Immature natural killer cell (primary cell): ENCODE results near the gene FHAD1. TPM values are rescaled to one million over a fixed set of nuclear protein-coding genes. Genes with fewer than 3 reads are reported as not detected.
"Not testable (repeated sequence)": the region's sequence is repeated elsewhere in the genome, so short reads cannot be mapped to it uniquely, and the experiment has no call there.

ENCODE experiments used
- DNase-seq, 3 donors: peaks; one replicate each; pipeline ENCODE4 v3.0.0; 2022; ENCODE audit warnings: mixed read lengths in 1 of 3
- H3K27ac Mint-ChIP-seq, 6 donors: one replicate each; pipeline ENCODE4 v1.8.0; 2020; ENCODE audit warnings: mixed read lengths in 6 of 6, mild to moderate bottlenecking in 5 of 6, inconsistent platforms in 4 of 6, moderate library complexity in 3 of 6
- H3K27me3 Mint-ChIP-seq, 3 donors: one replicate each; pipeline ENCODE4 v1.8.0; 2020 to 2021; ENCODE audit warnings: low read depth in 3 of 3, mild to moderate bottlenecking in 3 of 3, mixed read lengths in 3 of 3, moderate library complexity in 3 of 3, inconsistent platforms in 1 of 3
- H3K36me3 Mint-ChIP-seq, 3 donors: one replicate each; pipeline ENCODE4 v1.8.0; 2020; ENCODE audit warnings: mixed read lengths in 3 of 3, inconsistent platforms in 2 of 3, mild to moderate bottlenecking in 2 of 3
- H3K4me1 Mint-ChIP-seq, 2 donors: one replicate each; pipeline ENCODE4 v1.8.0; 2020; ENCODE audit warnings: inconsistent platforms in 2 of 2, mild to moderate bottlenecking in 2 of 2, mixed read lengths in 2 of 2, moderate library complexity in 1 of 2
- H3K4me3 Mint-ChIP-seq, 5 donors: one replicate each; pipeline ENCODE4 v1.8.0; 2020; ENCODE audit warnings: mild to moderate bottlenecking in 5 of 5, mixed read lengths in 5 of 5, inconsistent platforms in 3 of 5, moderate library complexity in 3 of 5
- H3K9me3 Mint-ChIP-seq, 6 donors: one replicate each; pipeline ENCODE4 v1.8.0; 2020; ENCODE audit warnings: mild to moderate bottlenecking in 6 of 6, mixed read lengths in 6 of 6, inconsistent platforms in 4 of 6, moderate library complexity in 3 of 6
- polyA plus RNA-seq, 3 donors: library from polyadenylated mRNA; unstranded; fragments of 300-500 nt; fragmentation: Illumina TruSeq; gene quantifications; one replicate each; pipeline ENCODE4 v1.2.3, GENCODE V29; 2021

FHAD1 gene
- polyA plus RNA-seq, 3 donors from 2014 or later = 0.28 TPM; not detected in 2

DNA sequence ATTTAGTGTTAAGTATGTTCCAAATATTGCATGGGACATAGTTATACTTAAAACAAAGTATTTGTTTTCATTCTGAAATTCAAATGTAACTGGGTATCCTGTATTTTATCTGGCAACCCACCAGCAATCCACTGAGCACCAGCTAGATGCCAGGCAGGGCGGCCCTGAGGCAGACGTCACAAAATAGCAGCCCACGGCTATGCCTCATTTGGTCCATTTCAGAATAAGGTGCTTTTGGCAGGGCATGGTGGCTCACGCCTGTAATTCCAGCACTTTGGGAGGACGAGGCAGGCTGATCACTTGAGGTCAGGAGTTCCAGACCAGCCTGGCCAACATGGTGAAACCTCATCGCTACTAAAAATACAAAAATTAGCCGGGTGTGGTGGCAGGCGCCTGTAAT is 142.8 kb downstream of the FHAD1 start:
- not testable (repeated sequence) for H3K4me3 Mint-ChIP-seq, H3K36me3 Mint-ChIP-seq, DNase-seq, H3K27ac Mint-ChIP-seq, H3K27me3 Mint-ChIP-seq, H3K9me3 Mint-ChIP-seq
- H3K4me1 Mint-ChIP-seq = peaks cover 31 to 32% of the 10 kb centered on the region in 2 donors

DNA sequence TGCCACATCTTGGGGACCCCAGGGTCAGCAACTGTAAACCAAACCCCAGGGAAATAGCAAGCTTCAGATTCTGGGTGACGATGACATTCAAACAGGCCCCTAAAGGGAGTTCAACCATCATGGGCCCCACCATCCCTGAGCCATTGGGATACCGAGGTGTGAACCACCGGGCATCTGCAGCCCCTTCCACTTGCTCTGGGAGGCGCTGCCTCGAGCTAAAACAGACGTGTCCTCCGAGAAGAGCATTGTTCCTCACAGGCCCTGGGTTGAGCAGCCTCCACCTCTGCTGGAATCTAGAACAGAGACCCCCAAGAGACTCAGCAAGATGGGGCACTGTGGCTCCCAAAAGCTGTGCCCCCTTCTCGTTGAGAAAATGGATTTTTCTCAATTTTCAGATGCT is 143.6 kb downstream of the FHAD1 start:
- Mint-ChIP-seq H3K9me3 (peaks cover 0 to 4% (median 0%) of the 10 kb centered on the region in 6 donors), H3K36me3 (no peaks in the 10 kb centered on the region), H3K27me3 (peaks cover 0 to 2% (median 0%) of the 10 kb centered on the region in 3 donors), H3K27ac (peak overlapping the region in 1 of 6 donors; percentile 28), H3K4me3 (no peak overlapping the region), H3K4me1 (peaks cover 23 to 24% of the 10 kb centered on the region in 2 donors)
- no peak for DNase-seq

DNA sequence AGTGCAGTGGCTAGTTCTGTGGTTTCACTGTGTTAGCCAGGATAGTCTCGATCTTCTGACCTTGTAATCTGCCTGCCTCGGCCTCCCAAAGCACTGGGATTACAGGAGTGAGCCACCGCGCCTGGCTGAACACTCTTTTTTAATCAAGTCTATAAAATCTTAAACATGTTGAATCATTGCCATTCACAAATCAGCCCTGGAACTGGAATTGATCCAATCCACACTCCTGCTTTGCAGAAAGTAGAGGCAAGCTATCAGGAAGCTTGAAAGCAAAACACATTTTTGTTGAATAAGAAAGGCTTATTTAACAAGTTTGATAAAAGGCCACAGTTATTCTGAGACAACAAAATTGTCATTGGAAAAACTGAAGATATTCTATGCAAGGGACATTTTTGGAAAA is 144.3 kb downstream of the FHAD1 start:
- DNase-seq = no peak
- Mint-ChIP-seq H3K27ac (no peak overlapping the region), H3K27me3 (peaks cover 0 to 2% (median 0%) of the 10 kb centered on the region in 3 donors), H3K9me3 (peaks cover 0 to 4% (median 0%) of the 10 kb centered on the region in 6 donors), H3K36me3 (no peaks in the 10 kb centered on the region), H3K4me1 (peaks cover 16 to 17% of the 10 kb centered on the region in 2 donors), H3K4me3 (no peak overlapping the region)

DNA sequence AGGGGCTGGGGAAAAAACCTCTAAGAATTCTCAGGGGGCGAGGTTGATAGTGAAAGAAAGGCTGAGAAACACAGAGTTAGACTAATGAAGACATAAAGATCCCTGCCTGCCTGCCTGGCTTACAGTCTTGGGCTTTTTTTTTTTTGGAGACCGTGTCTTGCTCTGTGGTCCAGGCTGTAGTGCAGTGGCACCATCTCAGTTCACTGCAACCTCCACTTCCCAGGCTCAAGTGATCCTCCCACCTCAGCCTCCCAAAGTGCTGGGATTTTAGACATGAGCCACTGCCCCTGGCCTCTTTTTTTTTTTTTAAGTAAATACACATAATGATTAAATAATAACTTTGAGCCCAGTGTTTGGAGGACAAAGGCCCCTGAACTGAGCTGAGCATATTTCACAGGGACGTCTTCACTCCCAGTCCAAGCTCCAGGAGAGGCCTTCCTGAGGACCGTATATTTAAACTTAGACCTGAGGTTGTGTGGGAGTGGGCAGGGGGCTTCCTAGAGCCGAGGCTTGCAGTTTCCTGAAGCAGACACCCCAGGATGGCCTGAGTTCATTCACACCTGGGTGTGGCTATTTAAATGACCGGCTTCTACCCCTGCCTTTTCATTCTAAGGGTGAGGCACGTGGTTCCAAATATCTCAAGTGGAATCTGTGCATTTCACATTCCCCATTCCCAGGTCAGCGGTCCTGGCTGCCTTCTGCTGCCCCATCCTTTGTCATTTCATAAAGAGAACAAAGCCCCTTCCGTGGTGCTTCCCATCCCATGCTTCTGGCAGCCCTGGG is 146.6 kb downstream of the FHAD1 start:
- H3K36me3 Mint-ChIP-seq = peaks cover 0 to 3% (median 0%) of the 10 kb centered on the region in 3 donors
- peaks cover 0 to 2% (median 2%) of the 10 kb centered on the region in 3 donors for H3K27me3 Mint-ChIP-seq
- DNase-seq = no peak
- H3K4me3 Mint-ChIP-seq = no peak overlapping the region
- H3K9me3 Mint-ChIP-seq = no peaks in the 10 kb centered on the region
- no peak overlapping the region for H3K27ac Mint-ChIP-seq
- H3K4me1 Mint-ChIP-seq = peaks cover 5 to 10% of the 10 kb centered on the region in 2 donors

DNA sequence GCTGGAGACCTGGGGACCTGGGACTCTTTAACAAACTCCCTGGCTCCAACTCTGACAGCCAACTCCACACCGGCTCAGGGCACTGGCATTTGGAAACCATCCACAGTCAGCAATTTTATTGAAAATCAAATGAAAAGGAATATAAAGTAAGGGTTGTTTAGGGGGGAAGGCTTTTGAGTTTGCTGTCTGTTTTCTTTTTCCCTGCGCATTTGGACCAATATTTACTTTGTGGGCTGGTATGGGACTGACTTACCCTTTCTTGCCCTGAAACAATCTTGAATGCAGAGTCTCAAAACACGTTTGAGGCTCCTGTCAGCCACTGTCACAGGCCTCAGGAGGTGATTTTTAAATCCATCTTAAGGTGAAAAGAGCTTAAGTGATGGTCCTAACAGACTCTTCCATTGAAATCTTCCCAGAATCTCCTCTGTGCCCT is 147.3 kb downstream of the FHAD1 start:
- H3K27ac Mint-ChIP-seq = peak overlapping the region in 1 of 6 donors; percentile 60
- H3K4me1 Mint-ChIP-seq = peaks cover 7 to 12% of the 10 kb centered on the region in 2 donors
- no peak for DNase-seq
- no peaks in the 10 kb centered on the region for H3K9me3 Mint-ChIP-seq
- peaks cover 0 to 2% (median 2%) of the 10 kb centered on the region in 3 donors for H3K27me3 Mint-ChIP-seq
- no peak overlapping the region for H3K4me3 Mint-ChIP-seq
- peaks cover 0 to 3% (median 0%) of the 10 kb centered on the region in 3 donors for H3K36me3 Mint-ChIP-seq

DNA sequence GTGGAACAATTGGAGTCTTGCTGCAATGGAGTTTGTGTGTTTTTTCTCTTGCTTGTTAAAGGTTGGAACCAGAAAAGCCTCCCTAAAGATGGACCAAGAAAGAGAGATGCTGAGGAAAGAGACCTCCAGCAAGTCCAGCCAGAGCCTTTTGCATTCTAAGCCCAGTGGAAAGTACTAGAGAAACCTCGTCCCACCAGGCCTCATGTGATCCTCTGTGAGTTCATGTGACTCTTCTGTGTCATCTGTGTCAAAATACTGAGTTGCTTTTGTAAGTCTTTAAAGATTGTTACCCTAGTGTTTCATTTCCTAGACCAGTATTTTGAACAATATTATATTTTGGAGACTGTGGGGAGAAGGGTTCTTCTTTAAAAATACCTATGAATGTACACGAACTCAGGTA is 150.2 kb downstream of the FHAD1 start:
- H3K4me1 Mint-ChIP-seq = peaks cover 36 to 41% of the 10 kb centered on the region in 2 donors
- H3K4me3 Mint-ChIP-seq = no peak overlapping the region
- DNase-seq = no peak
- peaks cover 0 to 3% (median 0%) of the 10 kb centered on the region in 3 donors for H3K36me3 Mint-ChIP-seq
- peak overlapping the region in 2 of 6 donors; percentile 13 to 14 for H3K27ac Mint-ChIP-seq
- H3K27me3 Mint-ChIP-seq = peaks cover 0 to 3% (median 2%) of the 10 kb centered on the region in 3 donors
- H3K9me3 Mint-ChIP-seq = no peaks in the 10 kb centered on the region

DNA sequence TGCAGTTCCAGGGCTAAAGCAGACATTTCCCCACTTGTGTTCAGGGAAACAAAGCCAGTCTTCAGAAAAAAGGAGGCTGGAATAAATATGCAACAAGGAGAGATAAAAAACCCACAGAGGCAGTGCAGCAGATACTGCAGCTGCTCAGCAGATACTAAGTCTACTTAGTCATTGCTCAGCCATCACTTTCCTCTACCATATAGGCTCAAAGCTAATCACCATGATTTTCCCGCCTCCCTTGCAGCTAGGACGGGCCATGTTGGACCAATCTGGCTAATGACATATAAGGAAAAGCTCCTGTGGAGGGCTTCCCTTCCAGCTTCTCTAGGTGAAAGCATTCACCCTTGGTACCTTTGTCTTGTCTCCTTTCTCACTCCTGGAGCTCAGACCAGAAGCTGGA is 152.7 kb downstream of the FHAD1 start:
- peaks cover 58 to 61% of the 10 kb centered on the region in 2 donors for H3K4me1 Mint-ChIP-seq
- H3K4me3 Mint-ChIP-seq = peak overlapping the region in 3 of 5 donors; percentile 18 to 70 (median 62)

DNA sequence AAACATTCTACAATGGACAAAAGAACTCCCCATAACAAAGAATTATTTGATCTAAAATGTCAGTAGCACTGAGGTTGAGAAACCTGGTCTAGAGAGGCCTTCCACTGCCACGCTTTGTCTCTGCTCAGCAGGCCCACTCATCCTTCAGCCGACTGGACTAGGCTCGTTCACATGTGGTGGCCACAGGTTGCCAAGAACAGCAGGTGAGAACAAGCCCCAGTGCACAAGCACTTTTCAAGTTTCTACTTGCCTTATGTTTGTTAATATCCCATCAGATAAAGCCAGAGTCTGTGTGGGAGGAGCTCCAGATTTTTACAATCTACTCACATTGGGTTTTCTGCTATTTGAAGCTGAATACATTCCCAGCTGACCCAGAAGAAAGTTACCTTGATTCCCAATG is 153.6 kb downstream of the FHAD1 start:
- peak overlapping the region; percentile 27 to 71 (median 67) for H3K4me3 Mint-ChIP-seq
- peaks cover 3 to 4% (median 3%) of the 10 kb centered on the region in 3 donors for H3K27me3 Mint-ChIP-seq
- H3K27ac Mint-ChIP-seq = peak overlapping the region; percentile 89 to 99 (median 92)
- no peak for DNase-seq
- H3K4me1 Mint-ChIP-seq = peaks cover 65 to 70% of the 10 kb centered on the region in 2 donors
- H3K9me3 Mint-ChIP-seq = no peaks in the 10 kb centered on the region
- peaks cover 3 to 14% (median 6%) of the 10 kb centered on the region in 3 donors for H3K36me3 Mint-ChIP-seq

More for the DNA sequence above, 152.7 kb downstream of the FHAD1 start:
- Mint-ChIP-seq H3K36me3 (peaks cover 0 to 11% (median 4%) of the 10 kb centered on the region in 3 donors), H3K27me3 (peaks cover 0 to 3% (median 2%) of the 10 kb centered on the region in 3 donors), H3K9me3 (no peaks in the 10 kb centered on the region), H3K27ac (peak overlapping the region; percentile 89 to 99 (median 92))
- DNase-seq = no peak

DNA sequence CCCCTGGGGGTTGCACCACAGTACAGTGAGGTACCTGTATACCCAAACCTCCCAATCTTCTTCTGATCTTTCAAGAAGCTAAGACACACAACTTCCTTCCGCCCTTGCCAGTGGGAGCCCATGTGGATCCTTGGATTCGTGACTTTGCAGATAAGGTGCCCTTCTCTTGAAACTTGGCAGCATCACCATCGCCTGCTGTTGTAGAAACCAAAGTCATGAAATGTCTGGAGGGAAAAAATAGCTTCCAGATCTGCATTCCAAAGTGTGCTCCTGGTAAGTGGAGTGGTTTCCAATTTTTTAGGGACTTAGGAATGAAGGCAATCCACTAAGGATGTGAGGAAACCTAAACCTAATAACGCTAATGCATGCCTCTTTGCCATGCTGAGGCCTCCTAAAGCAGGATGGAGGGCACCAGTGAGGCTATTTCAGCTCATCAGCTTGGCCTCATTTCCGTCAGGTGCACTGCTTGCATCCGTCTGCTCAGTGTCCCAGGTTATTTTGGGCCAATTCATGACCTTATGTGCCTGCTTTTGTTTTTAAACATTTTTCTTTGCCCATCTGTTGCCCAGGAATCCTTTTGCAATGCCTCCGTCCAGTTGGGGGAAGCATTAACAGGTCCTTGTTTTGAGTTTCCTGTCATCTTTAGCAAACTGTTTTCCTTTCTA is 154.5 kb downstream of the FHAD1 start:
- Mint-ChIP-seq H3K4me1 (peaks cover 74 to 79% of the 10 kb centered on the region in 2 donors), H3K27ac (peak overlapping the region; percentile 89 to 99 (median 92)), H3K9me3 (no peaks in the 10 kb centered on the region), H3K36me3 (peaks cover 3 to 14% (median 6%) of the 10 kb centered on the region in 3 donors), H3K4me3 (peak overlapping the region; percentile 38 to 71 (median 59)), H3K27me3 (peaks cover 3 to 6% (median 4%) of the 10 kb centered on the region in 3 donors)
- DNase-seq = no peak

DNA sequence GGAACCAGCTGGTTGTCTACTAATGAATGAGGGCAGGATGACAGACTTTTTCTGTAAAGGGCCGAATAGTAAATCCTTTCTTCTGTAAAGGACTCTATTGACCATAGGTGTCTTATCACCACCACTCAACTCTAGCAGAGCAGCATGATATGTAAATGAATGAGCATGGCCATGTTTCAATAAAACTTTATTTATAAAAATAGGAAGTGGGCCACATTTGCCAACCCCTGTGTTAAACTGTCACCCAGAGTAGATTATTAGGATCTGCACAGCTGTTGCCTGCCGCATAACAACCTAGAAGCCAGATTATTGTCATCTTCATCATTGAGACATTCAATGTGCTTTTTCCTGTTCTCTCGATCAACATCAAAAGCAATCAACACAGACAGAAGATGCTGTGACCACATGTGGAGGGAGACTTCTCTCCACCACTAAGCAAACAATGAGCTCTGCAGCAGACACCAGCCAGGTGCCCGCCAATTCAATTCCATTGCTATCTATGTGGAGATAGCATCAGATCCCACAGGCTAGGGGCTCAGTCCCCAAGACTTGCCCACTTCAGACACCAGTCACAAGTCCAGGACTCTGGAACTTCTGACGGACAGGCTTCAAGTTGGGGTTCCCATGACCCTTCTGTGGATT is 155.9 kb downstream of the FHAD1 start:
- peaks cover 88 to 93% of the 10 kb centered on the region in 2 donors for H3K4me1 Mint-ChIP-seq
- peak overlapping the region; percentile 97 to 100 (median 100) for H3K27ac Mint-ChIP-seq
- peak overlapping the region; percentile 93 to 100 (median 97) for H3K4me3 Mint-ChIP-seq
- no peaks in the 10 kb centered on the region for H3K9me3 Mint-ChIP-seq
- peaks cover 3 to 14% (median 6%) of the 10 kb centered on the region in 3 donors for H3K36me3 Mint-ChIP-seq
- peaks cover 11 to 15% (median 14%) of the 10 kb centered on the region in 3 donors for H3K27me3 Mint-ChIP-seq
- DNase-seq = no peak

DNA sequence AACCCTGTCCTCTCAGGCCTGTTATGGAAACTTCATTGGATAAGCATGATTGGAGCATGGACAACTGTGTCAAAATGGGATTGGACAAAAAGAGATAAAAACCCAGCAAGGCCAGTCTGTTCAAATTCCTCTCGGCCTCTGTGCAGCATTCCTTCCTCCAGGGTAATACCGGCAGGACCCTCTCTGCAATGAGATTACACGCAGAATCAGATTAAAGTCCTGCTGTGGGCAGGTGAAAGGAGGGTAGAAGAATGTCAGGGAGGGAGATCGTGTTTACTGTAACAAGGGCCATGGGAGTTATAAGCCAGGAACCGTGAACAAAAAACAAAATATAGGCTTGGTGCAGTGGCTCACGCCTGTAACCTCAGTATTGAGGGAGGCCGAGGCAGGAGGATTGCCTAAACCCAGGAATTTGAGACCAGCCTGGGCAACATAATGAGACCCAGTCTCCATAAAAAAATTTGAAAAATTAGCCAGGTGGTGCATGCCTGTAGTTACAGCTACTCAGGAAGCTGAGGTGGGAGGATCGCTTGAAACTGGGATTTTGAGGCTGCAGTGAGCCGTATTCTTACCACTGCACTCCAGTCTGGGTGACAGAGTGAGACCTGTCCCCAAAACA is 157.0 kb downstream of the FHAD1 start:
- peaks cover 3 to 11% (median 6%) of the 10 kb centered on the region in 3 donors for H3K36me3 Mint-ChIP-seq
- H3K4me1 Mint-ChIP-seq = peaks cover 94 to 99% of the 10 kb centered on the region in 2 donors
- no peaks in the 10 kb centered on the region for H3K9me3 Mint-ChIP-seq
- H3K27me3 Mint-ChIP-seq = peaks cover 16 to 20% (median 17%) of the 10 kb centered on the region in 3 donors
- H3K4me3 Mint-ChIP-seq = peak overlapping the region; percentile 93 to 100 (median 97)
- H3K27ac Mint-ChIP-seq = peak overlapping the region; percentile 97 to 100 (median 100)
- DNase-seq = no peak

DNA sequence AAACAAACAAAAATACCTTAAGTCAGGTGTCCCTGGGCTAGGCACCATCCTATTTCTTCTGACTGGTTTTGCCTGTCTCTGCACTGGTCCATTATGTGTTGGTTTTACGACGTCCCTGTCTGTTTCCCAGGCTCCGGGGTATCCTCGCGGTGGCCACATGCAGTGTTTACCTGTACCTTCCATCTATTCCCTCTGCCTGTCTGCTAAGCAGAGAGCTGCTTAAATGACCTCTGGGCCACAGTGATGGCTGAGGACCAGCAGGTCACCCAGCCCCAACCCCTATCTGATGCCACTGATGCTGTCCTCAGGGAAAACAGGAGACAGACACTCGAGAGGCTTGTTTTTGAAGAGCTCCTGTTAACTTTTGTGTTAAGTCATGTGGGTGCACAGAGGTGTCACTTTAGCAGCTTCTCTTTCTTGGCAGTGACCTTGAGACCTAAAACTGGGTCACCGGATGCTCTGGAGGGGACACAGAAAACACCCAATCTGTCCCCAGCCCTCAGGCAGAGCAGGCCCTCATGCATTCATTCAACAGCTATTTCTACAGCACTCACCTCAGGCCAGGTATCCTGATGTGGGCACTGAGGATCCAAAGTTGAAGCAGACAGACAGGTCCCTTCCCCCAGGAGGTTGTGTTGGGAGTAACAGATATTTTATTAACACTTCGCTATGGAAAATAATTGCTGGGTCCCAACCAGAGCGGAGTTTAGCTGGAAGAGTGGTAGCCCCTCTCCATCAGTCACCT is 158.3 kb downstream of the FHAD1 start:
- Mint-ChIP-seq H3K9me3 (no peaks in the 10 kb centered on the region), H3K4me1 (peaks cover 85 to 92% of the 10 kb centered on the region in 2 donors), H3K36me3 (peaks cover 3 to 11% (median 6%) of the 10 kb centered on the region in 3 donors), H3K4me3 (peak overlapping the region; percentile 93 to 100 (median 97)), H3K27ac (peak overlapping the region; percentile 97 to 100 (median 100)), H3K27me3 (peaks cover 23 to 27% (median 24%) of the 10 kb centered on the region in 3 donors)
- peak; percentile 63 to 73 (median 66) for DNase-seq
